GM12892 (cell line): ENCODE results near the gene PROCR.
"Not testable (repeated sequence)": the region's sequence is repeated elsewhere in the genome, so short reads cannot be mapped to it uniquely, and the experiment has no call there.

Source experiments
- DNase-seq: peaks from one replicate; pipeline ENCODE4 v3.0.0; 2011; ENCODE audit not compliant: insufficient read length
- FAIRE-seq: peaks from 2 replicates; lab custom pipeline; 2011; peaks lifted over from hg19 to GRCh38; lab: Jason Lieb, UNC
- POLR2A ChIP-seq: IDR thresholded peaks from 2 replicates; pipeline ENCODE4 v1.6.1; 2011; ENCODE audit warnings: low read depth, low read length, control low read depth
- POLR2AphosphoS5 ChIP-seq: IDR thresholded peaks from 2 replicates; pipeline ENCODE4 v1.6.1; 2011; ENCODE audit warnings: low read depth, low read length, control low read depth
- TAF1 ChIP-seq: IDR thresholded peaks from 2 replicates; pipeline ENCODE4 v1.6.1; 2011; ENCODE audit warnings: low read depth, mild to moderate bottlenecking, control low read depth, low read length, borderline replicate concordance

The PROCR gene

GRCh38 chr20:35145141-35145564 is 26.7 kb upstream of the PROCR start:
- peak; percentile 73 for FAIRE-seq
- no peak for TF ChIP-seq POLR2A
- TF ChIP-seq POLR2AphosphoS5 = no peak
- no peak for TF ChIP-seq TAF1
- no peak for DNase-seq

- FAIRE-seq (no peak), DNase-seq (no peak)
- TF ChIP-seq POLR2A (no peak), POLR2AphosphoS5 (no peak), TAF1 (no peak)
These were observed 25.5 kb upstream of the PROCR start for GRCh38 chr20:35146299-35146919.

- FAIRE-seq (peak; percentile 93), DNase-seq (peak; percentile 78)
- peak; percentile 69; the same call in 1 of the 2 replicates for TF ChIP-seq POLR2A
- 0 out of 2 replicates have a peak, but pooled peaks have one; percentile 64 for TF ChIP-seq POLR2AphosphoS5
- no peak for TF ChIP-seq TAF1
These were observed 24.8 kb upstream of the PROCR start, which contains the start of gene EDEM2 for GRCh38 chr20:35146920-35147574. Gene EDEM2 (minus strand): TSS chr20:35147336. CDS start chr20:35147258, 78 bp downstream.

- not testable (repeated sequence) for FAIRE-seq
These were observed 24.2 kb upstream of the PROCR start for GRCh38 chr20:35147575-35148071.

GRCh38 chr20:35150846-35151579 is 20.9 kb upstream of the PROCR start:
- DNase-seq (no peak), FAIRE-seq (no peak)
- no peak for TF ChIP-seq TAF1
- TF ChIP-seq POLR2A = no peak
- TF ChIP-seq POLR2AphosphoS5 = no peak

More at GRCh38 chr20:35147575-35148071, 24.2 kb upstream of the PROCR start:
- not testable (repeated sequence) for DNase-seq

- FAIRE-seq = no peak
- TF ChIP-seq POLR2A (no peak), POLR2AphosphoS5 (no peak), TAF1 (no peak)
- no peak for DNase-seq
These were observed 20.1 kb upstream of the PROCR start for GRCh38 chr20:35151736-35152135.

- DNase-seq (no peak), FAIRE-seq (no peak)
- TF ChIP-seq TAF1 (no peak), POLR2AphosphoS5 (no peak), POLR2A (no peak)
These were observed 15.9 kb upstream of the PROCR start for GRCh38 chr20:35155936-35156335.

- TF ChIP-seq TAF1 (no peak), POLR2AphosphoS5 (no peak), POLR2A (no peak)
- FAIRE-seq = no peak
- no peak for DNase-seq
These were observed 14.9 kb upstream of the PROCR start for GRCh38 chr20:35156978-35157377.

- not testable (repeated sequence) for FAIRE-seq
These were observed 11.5 kb upstream of the PROCR start for GRCh38 chr20:35160341-35160740.

GRCh38 chr20:35164531-35164930 is 7.3 kb upstream of the PROCR start:
- not testable (repeated sequence) for DNase-seq, FAIRE-seq

More at GRCh38 chr20:35160341-35160740, 11.5 kb upstream of the PROCR start:
- DNase-seq = not testable (repeated sequence)

- no peak for TF ChIP-seq POLR2AphosphoS5
- no peak for TF ChIP-seq POLR2A
- no peak for TF ChIP-seq TAF1
- no peak for DNase-seq
- no peak for FAIRE-seq
These were observed 6.4 kb upstream of the PROCR start for GRCh38 chr20:35165221-35166185.

GRCh38 chr20:35166242-35166830 is 5.5 kb upstream of the PROCR start:
- FAIRE-seq = no peak
- no peak for DNase-seq
- no peak for TF ChIP-seq POLR2A
- no peak for TF ChIP-seq POLR2AphosphoS5
- TF ChIP-seq TAF1 = no peak
